ENCODE results near the gene DOP1A. TPM values are rescaled to one million over a fixed set of nuclear protein-coding genes. Genes with fewer than 3 reads are reported as not detected.

The DOP1A gene
- total RNA-seq, 1 experiment from 2014 or later, result 50.2 TPM

GRCh38 chr6:83167726-83168278 is 100.3 kb downstream of the DOP1A start:
- H3K36me3 ChIP-seq (ENCODE audit: insufficient read depth, low read length), result peaks cover 66% of the 10 kb centered on the region
- H2AFZ ChIP-seq (ENCODE audit: low read length), result no peak overlapping the region
- H3K27ac ChIP-seq (ENCODE audit: low read length), result no peak overlapping the region
- no peaks in the 10 kb centered on the region for H3K27me3 ChIP-seq (ENCODE audit: low read length)
- no peaks in the 10 kb centered on the region for H4K20me1 ChIP-seq (ENCODE audit: insufficient read depth, low read depth, low read length)
- no peaks in the 10 kb centered on the region for H3K9me2 ChIP-seq (replicated peaks; ENCODE audit: insufficient read depth, low read length)
- no peaks in the 10 kb centered on the region for H3K9me3 ChIP-seq (ENCODE audit: low read length)
- H3K4me1 ChIP-seq (ENCODE audit: low read length), result no peaks in the 10 kb centered on the region
- H3K4me2 ChIP-seq (ENCODE audit: low read depth, low read length, poor library complexity, severe bottlenecking), result no peak overlapping the region
- no peak overlapping the region for H3K4me3 ChIP-seq (ENCODE audit: low read length)
- no peaks in the 10 kb centered on the region for H3K79me2 ChIP-seq (ENCODE audit: low read length)
- no peak for DNase-seq
- no peak overlapping the region for H3K9ac ChIP-seq (ENCODE audit: low read length)

- Histone ChIP-seq H3K9me3 (ENCODE audit: low read length) (no peaks in the 10 kb centered on the region), H3K36me3 (ENCODE audit: insufficient read depth, low read length) (peaks cover 70% of the 10 kb centered on the region), H3K27me3 (ENCODE audit: low read length) (no peaks in the 10 kb centered on the region), H3K79me2 (ENCODE audit: low read length) (no peaks in the 10 kb centered on the region), H3K4me3 (ENCODE audit: low read length) (no peak overlapping the region), H3K4me2 (ENCODE audit: low read depth, low read length, poor library complexity, severe bottlenecking) (no peak overlapping the region), H3K27ac (ENCODE audit: low read length) (no peak overlapping the region), H2AFZ (ENCODE audit: low read length) (no peak overlapping the region), H4K20me1 (ENCODE audit: insufficient read depth, low read depth, low read length) (no peaks in the 10 kb centered on the region), H3K9ac (ENCODE audit: low read length) (no peak overlapping the region), H3K4me1 (ENCODE audit: low read length) (no peaks in the 10 kb centered on the region), H3K9me2 (replicated peaks; ENCODE audit: insufficient read depth, low read length) (no peaks in the 10 kb centered on the region)
- no peak for DNase-seq
Observed at GRCh38 chr6:83168556-83168955, 101.1 kb downstream of the DOP1A start.

GRCh38 chr6:83169106-83169505 is 101.6 kb downstream of the DOP1A start:
- Histone ChIP-seq H3K79me2 (ENCODE audit: low read length) (no peaks in the 10 kb centered on the region), H2AFZ (ENCODE audit: low read length) (no peak overlapping the region), H3K27me3 (ENCODE audit: low read length) (no peaks in the 10 kb centered on the region), H3K9me3 (ENCODE audit: low read length) (no peaks in the 10 kb centered on the region), H3K4me3 (ENCODE audit: low read length) (no peak overlapping the region), H3K36me3 (ENCODE audit: insufficient read depth, low read length) (peaks cover 70% of the 10 kb centered on the region), H4K20me1 (ENCODE audit: insufficient read depth, low read depth, low read length) (no peaks in the 10 kb centered on the region), H3K27ac (ENCODE audit: low read length) (no peak overlapping the region), H3K4me1 (ENCODE audit: low read length) (no peaks in the 10 kb centered on the region), H3K4me2 (ENCODE audit: low read depth, low read length, poor library complexity, severe bottlenecking) (no peak overlapping the region), H3K9me2 (replicated peaks; ENCODE audit: insufficient read depth, low read length) (no peaks in the 10 kb centered on the region), H3K9ac (ENCODE audit: low read length) (no peak overlapping the region)
- no peak for DNase-seq

DNA sequence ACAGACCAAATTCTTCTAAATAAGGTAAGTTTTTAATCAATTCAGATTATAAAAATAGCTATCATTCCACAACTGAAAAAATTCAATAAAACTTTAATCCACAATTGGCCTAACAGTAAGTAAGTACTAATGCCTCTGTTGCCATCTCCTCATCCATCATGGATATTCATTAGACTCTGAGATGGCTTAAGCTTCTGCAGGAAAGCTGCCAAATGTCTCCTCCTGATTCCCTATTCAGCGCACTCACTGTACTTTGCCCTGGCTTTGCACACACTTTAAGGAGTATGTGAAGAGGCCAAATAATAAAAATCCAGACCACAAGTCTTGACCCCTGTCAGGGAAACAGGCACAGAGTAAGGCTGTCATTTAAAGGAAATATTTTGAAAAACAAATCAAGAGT is 102.0 kb downstream of the DOP1A start:
- Histone ChIP-seq H4K20me1 (ENCODE audit: insufficient read depth, low read depth, low read length) (no peaks in the 10 kb centered on the region), H2AFZ (ENCODE audit: low read length) (no peak overlapping the region), H3K4me1 (ENCODE audit: low read length) (no peaks in the 10 kb centered on the region), H3K4me2 (ENCODE audit: low read depth, low read length, poor library complexity, severe bottlenecking) (no peak overlapping the region), H3K9me2 (replicated peaks; ENCODE audit: insufficient read depth, low read length) (no peaks in the 10 kb centered on the region), H3K27ac (ENCODE audit: low read length) (no peak overlapping the region), H3K27me3 (ENCODE audit: low read length) (no peaks in the 10 kb centered on the region), H3K4me3 (ENCODE audit: low read length) (no peak overlapping the region), H3K36me3 (ENCODE audit: insufficient read depth, low read length) (peaks cover 73% of the 10 kb centered on the region), H3K9me3 (ENCODE audit: low read length) (no peaks in the 10 kb centered on the region), H3K9ac (ENCODE audit: low read length) (no peak overlapping the region), H3K79me2 (ENCODE audit: low read length) (no peaks in the 10 kb centered on the region)
- no peak for DNase-seq

- H2AFZ ChIP-seq (ENCODE audit: low read length), result no peak overlapping the region
- no peak overlapping the region for H3K27ac ChIP-seq (ENCODE audit: low read length)
- no peak for DNase-seq
- H4K20me1 ChIP-seq (ENCODE audit: insufficient read depth, low read depth, low read length), result no peaks in the 10 kb centered on the region
- no peaks in the 10 kb centered on the region for H3K9me2 ChIP-seq (replicated peaks; ENCODE audit: insufficient read depth, low read length)
- peaks cover 7% of the 10 kb centered on the region for H3K4me1 ChIP-seq (ENCODE audit: low read length)
- no peak overlapping the region for H3K9ac ChIP-seq (ENCODE audit: low read length)
- no peaks in the 10 kb centered on the region for H3K9me3 ChIP-seq (ENCODE audit: low read length)
- no peak overlapping the region for H3K4me2 ChIP-seq (ENCODE audit: low read depth, low read length, poor library complexity, severe bottlenecking)
- H3K36me3 ChIP-seq (ENCODE audit: insufficient read depth, low read length), result peaks cover 56% of the 10 kb centered on the region
- H3K4me3 ChIP-seq (ENCODE audit: low read length), result no peak overlapping the region
- H3K79me2 ChIP-seq (ENCODE audit: low read length), result peaks cover 3% of the 10 kb centered on the region; the same call in 1 of the 2 replicates
- H3K27me3 ChIP-seq (ENCODE audit: low read length), result no peaks in the 10 kb centered on the region
Observed at GRCh38 chr6:83176246-83176645, 108.8 kb downstream of the DOP1A start.

- H3K27me3 ChIP-seq (ENCODE audit: low read length), result no peaks in the 10 kb centered on the region
- H3K27ac ChIP-seq (ENCODE audit: low read length), result no peak overlapping the region
- H3K9me2 ChIP-seq (replicated peaks; ENCODE audit: insufficient read depth, low read length), result no peaks in the 10 kb centered on the region
- H3K79me2 ChIP-seq (ENCODE audit: low read length), result peaks cover 12% of the 10 kb centered on the region
- no peaks in the 10 kb centered on the region for H4K20me1 ChIP-seq (ENCODE audit: insufficient read depth, low read depth, low read length)
- no peak overlapping the region for H3K9ac ChIP-seq (ENCODE audit: low read length)
- peaks cover 58% of the 10 kb centered on the region for H3K36me3 ChIP-seq (ENCODE audit: insufficient read depth, low read length)
- no peak for DNase-seq
- no peak overlapping the region for H3K4me2 ChIP-seq (ENCODE audit: low read depth, low read length, poor library complexity, severe bottlenecking)
- H3K4me1 ChIP-seq (ENCODE audit: low read length), result peaks cover 10% of the 10 kb centered on the region
- H3K9me3 ChIP-seq (ENCODE audit: low read length), result no peaks in the 10 kb centered on the region
- no peak overlapping the region for H2AFZ ChIP-seq (ENCODE audit: low read length)
- H3K4me3 ChIP-seq (ENCODE audit: low read length), result no peak overlapping the region
Observed at GRCh38 chr6:83180426-83180950, 113.0 kb downstream of the DOP1A start.

- Histone ChIP-seq H3K9ac (ENCODE audit: low read length) (no peak overlapping the region), H3K9me2 (replicated peaks; ENCODE audit: insufficient read depth, low read length) (no peaks in the 10 kb centered on the region), H3K36me3 (ENCODE audit: insufficient read depth, low read length) (peaks cover 55% of the 10 kb centered on the region), H3K4me2 (ENCODE audit: low read depth, low read length, poor library complexity, severe bottlenecking) (no peak overlapping the region), H3K9me3 (ENCODE audit: low read length) (no peaks in the 10 kb centered on the region), H3K4me3 (ENCODE audit: low read length) (no peak overlapping the region), H3K79me2 (ENCODE audit: low read length) (peaks cover 10% of the 10 kb centered on the region), H4K20me1 (ENCODE audit: insufficient read depth, low read depth, low read length) (no peaks in the 10 kb centered on the region), H3K27ac (ENCODE audit: low read length) (no peak overlapping the region), H3K4me1 (ENCODE audit: low read length) (peaks cover 10% of the 10 kb centered on the region), H3K27me3 (ENCODE audit: low read length) (no peaks in the 10 kb centered on the region), H2AFZ (ENCODE audit: low read length) (no peak overlapping the region)
- DNase-seq, result no peak
Observed at GRCh38 chr6:83182114-83182513, 114.6 kb downstream of the DOP1A start.

GRCh38 chr6:83183082-83183828 is 115.8 kb downstream of the DOP1A start:
- DNase-seq, result no peak
- Histone ChIP-seq H3K79me2 (ENCODE audit: low read length) (peaks cover 13% of the 10 kb centered on the region), H3K27ac (ENCODE audit: low read length) (no peak overlapping the region), H3K9ac (ENCODE audit: low read length) (no peak overlapping the region), H3K36me3 (ENCODE audit: insufficient read depth, low read length) (peaks cover 56% of the 10 kb centered on the region), H2AFZ (ENCODE audit: low read length) (no peak overlapping the region), H3K4me1 (ENCODE audit: low read length) (peaks cover 10% of the 10 kb centered on the region), H3K4me2 (ENCODE audit: low read depth, low read length, poor library complexity, severe bottlenecking) (no peak overlapping the region), H4K20me1 (ENCODE audit: insufficient read depth, low read depth, low read length) (no peaks in the 10 kb centered on the region), H3K9me3 (ENCODE audit: low read length) (no peaks in the 10 kb centered on the region), H3K27me3 (ENCODE audit: low read length) (no peaks in the 10 kb centered on the region), H3K9me2 (replicated peaks; ENCODE audit: insufficient read depth, low read length) (no peaks in the 10 kb centered on the region), H3K4me3 (ENCODE audit: low read length) (no peak overlapping the region)
